Lung microvascular endothelial cell (primary cell): Measurements from ENCODE around the gene RAD52. TPM values are rescaled to one million over a fixed set of nuclear protein-coding genes. Genes with fewer than 3 reads are reported as not detected.

Experiments
- DNase-seq, 2 donors: peaks; one replicate each; pipeline versions ENCODE4 v3.0.0 to v3.0.0-alpha.2; 2010; ENCODE audit warnings: low read depth in 2 of 2
- total RNA-seq: library from RNA; depleted of rRNA; stranded (reverse); fragments of >200 nt; gene quantifications from 2 replicates; pipeline ENCODE4 v1.2.1, GENCODE V29; 2014

RAD52 gene
- total RNA-seq, 1 donor from 2014 or later = 7.3 TPM

- DNase-seq = peak in 1 of 2 donors; percentile 75
Observed at GRCh38 chr12:913919-914698, 35.4 kb downstream of the RAD52 start.

DNA sequence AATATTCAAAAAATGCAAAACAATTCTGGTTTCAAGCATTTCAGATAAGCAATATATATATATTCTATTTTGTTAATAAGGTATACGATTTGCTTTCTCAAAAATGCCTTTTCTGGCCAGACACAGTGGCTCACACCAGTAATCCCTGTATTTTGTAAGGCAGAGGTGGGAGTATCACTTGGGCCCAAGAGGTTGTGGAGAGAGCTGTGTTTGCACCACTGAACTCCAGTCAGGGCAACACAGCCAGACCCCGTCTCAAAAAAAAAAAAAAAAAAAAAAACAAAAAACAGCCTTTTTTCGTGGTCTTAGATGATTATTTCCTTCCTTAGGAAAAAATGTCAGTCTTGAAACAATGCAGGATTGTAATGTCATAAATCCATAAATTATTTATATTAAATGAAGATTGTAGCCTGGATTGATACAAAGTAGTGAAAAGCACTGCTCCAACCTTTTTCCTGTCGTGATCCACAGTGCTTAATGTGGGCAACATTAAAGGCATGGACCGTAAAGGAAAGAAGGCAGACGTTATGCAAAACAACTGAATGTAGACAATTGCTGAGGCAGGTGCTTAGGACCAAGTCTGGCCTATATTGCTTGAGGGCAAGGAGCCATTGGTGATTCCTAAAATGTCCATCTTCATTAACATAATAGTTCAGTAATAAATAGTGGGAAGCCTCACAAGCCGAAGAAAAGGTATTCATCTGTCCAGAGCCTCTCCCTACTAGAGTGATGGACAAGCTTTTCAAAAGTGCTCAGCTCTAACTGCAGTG, 36.8 kb downstream of the RAD52 start:
- no peak for DNase-seq

DNA sequence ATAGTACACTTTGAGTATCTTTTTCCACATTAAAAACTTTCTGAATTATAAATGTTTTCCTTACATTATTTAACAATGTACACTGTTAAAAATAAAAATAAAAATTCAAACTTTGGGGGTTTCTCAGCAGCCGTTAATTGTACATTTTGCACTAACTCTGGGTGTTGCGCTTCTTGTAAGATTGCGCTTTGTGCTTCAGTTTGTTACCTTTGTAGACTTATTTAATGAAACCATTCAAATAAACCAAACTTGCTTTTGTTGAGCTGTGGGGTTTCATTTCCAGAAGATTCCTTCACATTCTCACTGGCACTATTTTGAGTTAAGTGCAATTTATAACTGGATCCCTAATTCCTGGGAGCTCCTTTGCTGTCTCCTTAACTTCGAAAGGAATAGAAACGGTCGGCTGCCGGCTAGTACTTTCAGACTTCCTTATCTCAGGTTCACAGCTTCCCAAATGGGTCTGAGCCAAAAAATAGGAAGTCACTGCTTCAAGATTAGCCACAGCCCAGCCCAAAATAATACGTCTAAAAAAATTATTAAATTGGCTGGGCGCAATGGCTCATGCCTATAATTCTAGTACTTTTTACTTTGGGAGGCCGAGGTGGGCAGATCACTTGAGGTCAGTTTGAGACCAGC, 38.2 kb downstream of the RAD52 start:
- peak in 1 of 2 donors; percentile 71 for DNase-seq

GRCh38 chr12:910416-910815, 39.1 kb downstream of the RAD52 start:
- no peak for DNase-seq

- no peak for DNase-seq
Observed at GRCh38 chr12:909861-910260, 39.6 kb downstream of the RAD52 start.

DNA sequence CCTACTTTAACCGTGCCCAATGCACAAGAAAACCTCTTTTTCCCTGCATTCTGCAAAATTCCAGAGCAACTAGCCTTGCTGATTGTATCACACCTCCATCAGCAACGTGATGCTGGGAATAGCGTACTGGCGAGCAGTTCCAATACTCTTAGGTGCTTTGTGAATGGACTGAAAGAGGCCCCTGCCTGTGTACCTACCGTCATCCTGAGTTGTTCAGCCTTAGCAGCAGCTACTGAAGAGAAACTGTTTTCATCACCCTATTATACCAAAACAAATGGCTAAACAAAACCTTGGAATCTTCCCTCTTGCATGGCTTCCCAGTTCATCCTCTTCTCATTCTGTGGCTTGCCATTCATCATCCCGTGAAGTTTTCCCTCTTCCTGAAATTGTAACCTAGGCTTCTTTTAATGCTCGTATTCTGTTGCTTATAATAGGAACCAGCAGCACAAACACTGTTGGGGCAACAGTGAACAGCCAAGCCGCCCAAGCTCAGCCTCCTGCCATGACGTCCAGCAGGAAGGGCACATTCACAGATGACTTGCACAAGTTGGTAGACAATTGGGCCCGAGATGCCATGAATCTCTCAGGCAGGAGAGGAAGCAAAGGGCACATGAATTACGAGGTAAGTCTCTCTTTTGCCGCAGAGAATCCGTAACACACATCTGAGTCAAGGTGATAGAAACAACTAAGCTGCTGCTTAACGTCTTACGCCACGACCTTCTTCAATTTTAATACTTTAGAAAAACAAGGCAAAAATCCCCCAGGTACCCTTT, 41.9 kb downstream of the RAD52 start:
- DNase-seq = no peak

- no peak for DNase-seq
Observed at GRCh38 chr12:906062-906585, 43.4 kb downstream of the RAD52 start.

DNA sequence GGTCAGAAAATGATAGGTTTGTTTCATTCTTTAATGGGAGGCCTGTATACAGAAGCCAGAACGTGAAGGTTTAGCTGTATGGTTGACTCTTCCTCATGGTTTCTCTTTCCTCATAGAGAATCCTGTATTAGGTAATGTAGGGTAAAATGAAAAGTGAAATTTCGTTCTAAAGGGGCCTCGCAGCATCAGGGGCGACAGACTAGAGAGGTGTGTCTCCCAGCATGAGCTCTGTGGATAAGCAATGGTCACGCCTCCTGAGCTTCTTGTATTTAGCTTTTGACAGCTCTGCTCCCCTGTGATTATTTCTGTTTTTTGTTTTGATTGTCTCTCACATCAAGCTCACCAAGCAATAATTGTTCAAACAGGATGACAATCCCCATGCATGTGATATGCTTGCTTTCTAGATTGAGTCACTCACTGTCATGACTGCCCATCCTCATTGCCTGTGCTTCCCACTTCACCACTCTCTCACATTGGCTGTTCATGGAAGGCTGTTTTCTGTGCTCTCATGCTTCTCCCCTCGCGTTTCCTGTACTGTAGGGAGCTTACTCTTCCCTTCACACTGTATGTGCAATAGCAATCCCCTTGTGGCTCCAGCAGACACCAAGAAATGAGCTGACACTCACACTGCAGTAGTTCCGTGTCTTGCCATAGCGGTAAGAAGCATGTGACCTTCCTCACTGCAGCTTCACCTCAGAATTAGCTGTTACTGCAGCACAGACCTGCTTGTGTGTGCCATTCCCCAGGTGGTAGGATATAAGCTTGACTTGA, 44.0 kb downstream of the RAD52 start:
- no peak for DNase-seq

DNA sequence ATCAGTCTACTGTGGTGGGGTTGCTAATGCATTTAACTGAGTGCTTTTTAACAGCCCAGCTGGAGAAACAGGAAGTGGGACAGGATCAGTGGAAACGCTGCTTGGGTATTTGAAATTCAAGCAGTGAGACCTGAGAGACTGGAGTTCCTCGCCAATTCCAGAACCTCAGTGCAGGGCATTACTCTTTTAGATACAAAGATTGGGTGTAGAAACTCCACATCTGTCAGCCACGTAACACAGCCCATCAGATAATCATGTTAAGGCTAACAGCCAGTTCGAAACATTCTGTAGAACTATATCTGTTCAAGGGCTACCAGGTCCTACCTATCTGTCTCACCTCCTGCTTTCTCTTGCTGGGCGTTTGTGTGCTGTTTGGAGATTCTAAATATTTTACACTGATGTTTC, 45.5 kb downstream of the RAD52 start:
- peak in 1 of 2 donors; percentile 18 for DNase-seq

DNA sequence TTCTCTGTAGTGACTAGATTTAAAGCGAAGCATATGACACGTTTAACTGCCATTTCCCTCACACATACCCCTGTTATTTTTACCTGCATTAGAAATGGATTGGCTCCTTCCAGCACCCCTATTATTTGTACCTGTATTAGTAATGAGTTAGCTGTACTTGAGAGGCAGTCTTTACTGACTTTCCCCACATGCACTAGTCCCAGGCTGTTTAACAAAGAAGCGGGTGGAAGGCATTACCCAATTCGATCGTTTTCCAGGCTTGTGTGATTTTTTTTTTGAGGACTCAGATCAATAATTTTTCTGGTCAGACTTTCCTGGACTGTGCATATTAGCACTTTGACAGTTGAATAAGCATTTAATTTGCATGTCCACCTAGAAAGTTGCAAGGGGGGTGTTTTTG, 46.4 kb downstream of the RAD52 start:
- no peak for DNase-seq

DNA sequence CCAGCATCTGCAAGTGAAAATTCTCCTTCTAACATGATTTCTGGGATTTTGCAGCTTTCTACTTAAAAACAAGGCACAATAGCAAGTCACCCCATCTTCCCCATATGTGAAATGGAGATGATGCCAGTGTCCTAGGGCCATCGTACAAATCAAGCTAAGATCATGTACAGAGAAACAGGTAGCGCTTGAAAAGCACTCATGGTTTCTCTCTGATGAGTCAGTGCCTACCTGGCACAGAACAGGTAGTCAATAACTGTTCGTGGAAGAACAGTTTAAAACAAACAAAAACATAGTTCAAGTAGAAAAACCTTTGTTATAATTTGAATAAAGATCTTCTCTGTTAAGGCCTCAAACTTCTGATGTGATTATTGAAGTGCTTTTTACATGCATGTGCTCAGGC, 46.9 kb downstream of the RAD52 start:
- no peak for DNase-seq

GRCh38 chr12:897386-897785, 52.1 kb downstream of the RAD52 start:
- DNase-seq = no peak

DNA sequence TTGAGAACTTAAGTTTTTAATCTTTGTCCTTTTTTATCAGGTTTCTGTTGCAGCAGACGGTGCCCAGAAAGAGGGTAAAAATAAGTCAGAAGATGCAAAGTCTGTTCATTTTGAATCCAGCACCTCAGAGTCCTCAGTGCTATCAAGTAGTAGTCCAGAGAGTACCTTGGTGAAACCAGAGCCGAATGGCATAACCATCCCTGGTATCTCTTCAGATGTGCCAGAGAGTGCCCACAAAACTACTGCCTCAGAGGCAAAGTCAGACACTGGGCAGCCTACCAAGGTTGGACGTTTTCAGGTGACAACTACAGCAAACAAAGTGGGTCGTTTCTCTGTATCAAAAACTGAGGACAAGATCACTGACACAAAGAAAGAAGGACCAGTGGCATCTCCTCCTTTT, 53.5 kb downstream of the RAD52 start:
- DNase-seq = no peak

- DNase-seq = no peak
Observed at GRCh38 chr12:894226-894625, 55.3 kb downstream of the RAD52 start.

DNA sequence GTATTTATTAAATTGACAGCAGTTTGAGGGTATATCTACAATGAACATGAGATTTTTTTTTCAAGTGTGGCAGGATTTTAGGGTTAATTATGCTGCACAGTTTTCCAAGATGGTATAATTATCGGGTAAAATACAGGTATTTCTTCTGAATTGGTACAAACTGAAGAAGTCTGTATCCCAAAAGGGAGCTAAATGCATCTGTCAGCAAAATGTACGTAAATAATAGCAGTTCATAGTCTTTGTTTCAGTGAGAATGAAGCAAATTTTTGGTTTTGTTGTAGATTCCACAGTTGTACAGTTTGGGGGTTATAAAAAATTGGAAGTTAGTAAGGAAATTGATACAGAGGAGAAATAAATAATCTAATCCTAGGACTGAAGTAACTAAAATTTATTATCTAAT, 63.3 kb downstream of the RAD52 start:
- no peak for DNase-seq

DNA sequence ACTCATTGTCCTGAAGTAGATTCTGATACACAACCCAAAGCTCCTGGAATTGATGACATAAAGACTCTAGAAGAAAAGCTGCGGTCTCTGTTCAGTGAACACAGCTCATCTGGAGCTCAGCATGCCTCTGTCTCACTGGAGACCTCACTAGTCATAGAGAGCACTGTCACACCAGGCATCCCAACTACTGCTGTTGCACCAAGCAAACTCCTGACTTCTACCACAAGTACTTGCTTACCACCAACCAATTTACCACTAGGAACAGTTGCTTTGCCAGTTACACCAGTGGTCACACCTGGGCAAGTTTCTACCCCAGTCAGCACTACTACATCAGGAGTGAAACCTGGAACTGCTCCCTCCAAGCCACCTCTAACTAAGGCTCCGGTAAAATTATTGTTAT, 63.8 kb downstream of the RAD52 start:
- no peak for DNase-seq

DNA sequence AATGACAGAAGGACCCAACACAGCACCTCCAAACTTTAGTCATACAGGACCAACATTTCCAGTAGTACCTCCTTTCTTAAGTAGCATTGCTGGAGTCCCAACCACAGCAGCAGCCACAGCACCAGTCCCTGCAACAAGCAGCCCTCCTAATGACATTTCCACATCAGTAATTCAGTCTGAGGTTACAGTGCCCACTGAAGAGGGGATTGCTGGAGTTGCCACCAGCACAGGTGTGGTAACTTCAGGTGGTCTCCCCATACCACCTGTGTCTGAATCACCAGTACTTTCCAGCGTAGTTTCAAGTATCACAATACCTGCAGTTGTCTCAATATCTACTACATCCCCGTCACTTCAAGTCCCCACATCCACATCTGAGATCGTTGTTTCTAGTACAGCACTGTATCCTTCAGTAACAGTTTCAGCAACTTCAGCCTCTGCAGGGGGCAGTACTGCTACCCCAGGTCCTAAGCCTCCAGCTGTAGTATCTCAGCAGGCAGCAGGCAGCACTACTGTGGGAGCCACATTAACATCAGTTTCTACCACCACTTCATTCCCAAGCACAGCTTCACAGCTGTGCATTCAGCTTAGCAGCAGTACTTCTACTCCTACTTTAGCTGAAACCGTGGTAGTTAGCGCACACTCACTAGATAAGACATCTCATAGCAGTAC, 64.6 kb downstream of the RAD52 start:
- DNase-seq = no peak

- DNase-seq = no peak
Observed at GRCh38 chr12:880656-881055, 68.8 kb downstream of the RAD52 start.

GRCh38 chr12:879641-880040, 69.9 kb downstream of the RAD52 start:
- DNase-seq = no peak

DNA sequence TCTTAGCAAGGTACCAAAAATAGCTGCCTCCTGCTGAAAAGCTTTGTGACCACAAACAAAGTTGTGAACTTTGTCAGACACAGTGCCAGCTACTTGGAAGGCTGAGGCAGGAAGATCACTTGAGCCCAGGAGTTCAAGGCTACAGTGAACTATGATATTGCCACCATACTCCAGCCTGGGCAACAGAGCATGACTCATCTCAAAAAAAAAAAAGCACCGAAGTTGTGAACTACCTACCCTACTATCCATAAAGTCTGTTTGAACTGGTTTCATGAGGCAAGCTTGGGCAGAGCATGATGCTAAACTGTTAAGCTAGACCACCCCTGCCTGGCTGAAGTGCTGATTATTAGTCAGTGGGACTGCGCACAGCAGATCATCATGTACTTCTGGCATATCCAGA, 75.5 kb downstream of the RAD52 start:
- DNase-seq = no peak
